ENCODE data around the gene IGFL2.
"Not testable (repeated sequence)": the region's sequence is repeated elsewhere in the genome, so short reads cannot be mapped to it uniquely, and the experiment has no call there.

The IGFL2 gene

GRCh38 chr19:46147791-46148288, at the start of gene IGFL2:
IGFL2 (plus strand) TSS chr19:46148238; CDS start chr19:46148279, 41 bp downstream.
- Histone ChIP-seq H3K27me3 (replicated peaks; ENCODE audit: insufficient read depth, low read length) (peaks cover 51% of the 10 kb centered on the region), H2AFZ (ENCODE audit: low read length) (no peak within 1 kb of the TSS), H3K79me2 (ENCODE audit: low read length) (no peaks in the 10 kb centered on the region), H3K4me1 (ENCODE audit: low read length) (no peaks in the 10 kb centered on the region), H3K9ac (ENCODE audit: low read length) (no peak within 1 kb of the TSS), H3K9me3 (replicated peaks; ENCODE audit: insufficient read depth, low read length) (no peaks in the 10 kb centered on the region), H3K27ac (ENCODE audit: low read length) (no peak within 1 kb of the TSS), H3K9me2 (replicated peaks; ENCODE audit: insufficient read depth, low read length) (no peaks in the 10 kb centered on the region), H3K4me3 (ENCODE audit: low read length) (no peak within 1 kb of the TSS), H3K36me3 (replicated peaks; ENCODE audit: insufficient read depth, low read length) (no peaks in the 10 kb centered on the region), H4K20me1 (ENCODE audit: insufficient read depth, low read length) (no peaks in the 10 kb centered on the region), H3K4me2 (ENCODE audit: low read depth, low read length) (no peak within 1 kb of the TSS), H3F3A (ENCODE audit: insufficient read depth, low read length) (no peaks in the 10 kb centered on the region)
- no peak for DNase-seq
- TF ChIP-seq CTCF (IDR thresholded peaks at IDR 0.05; ENCODE audit: low read length) (no peak), EZH2phosphoT487 (IDR thresholded peaks at IDR 0.05; ENCODE audit: low read length) (no peak), EZH2 (optimal IDR thresholded peaks at IDR 0.05; ENCODE audit: low read depth, low read length) (no peak)

- H3K4me2 ChIP-seq (ENCODE audit: low read depth, low read length), result no peak overlapping the region
- DNase-seq, result no peak
- H3K9me3 ChIP-seq (replicated peaks; ENCODE audit: insufficient read depth, low read length), result no peaks in the 10 kb centered on the region
- no peak overlapping the region for H3K9ac ChIP-seq (ENCODE audit: low read length)
- no peaks in the 10 kb centered on the region for H3K4me1 ChIP-seq (ENCODE audit: low read length)
- H3K27ac ChIP-seq (ENCODE audit: low read length), result no peak overlapping the region
- H3F3A ChIP-seq (ENCODE audit: insufficient read depth, low read length), result no peaks in the 10 kb centered on the region
- H3K36me3 ChIP-seq (replicated peaks; ENCODE audit: insufficient read depth, low read length), result no peaks in the 10 kb centered on the region
- no peaks in the 10 kb centered on the region for H3K79me2 ChIP-seq (ENCODE audit: low read length)
- H3K4me3 ChIP-seq (ENCODE audit: low read length), result no peak overlapping the region
- H2AFZ ChIP-seq (ENCODE audit: low read length), result no peak overlapping the region
- H3K27me3 ChIP-seq (replicated peaks; ENCODE audit: insufficient read depth, low read length), result peaks cover 45% of the 10 kb centered on the region
- no peaks in the 10 kb centered on the region for H3K9me2 ChIP-seq (replicated peaks; ENCODE audit: insufficient read depth, low read length)
- no peak for TF ChIP-seq EZH2phosphoT487 (IDR thresholded peaks at IDR 0.05; ENCODE audit: low read length)
- TF ChIP-seq EZH2 (optimal IDR thresholded peaks at IDR 0.05; ENCODE audit: low read depth, low read length), result no peak
- no peak for TF ChIP-seq CTCF (IDR thresholded peaks at IDR 0.05; ENCODE audit: low read length)
- H4K20me1 ChIP-seq (ENCODE audit: insufficient read depth, low read length), result no peaks in the 10 kb centered on the region
These were observed 47.7 kb upstream of the IGFL2 start for GRCh38 chr19:46100344-46100743.

- no peaks in the 10 kb centered on the region for H3K36me3 ChIP-seq (replicated peaks; ENCODE audit: insufficient read depth, low read length)
- H3K4me1 ChIP-seq (ENCODE audit: low read length), result no peaks in the 10 kb centered on the region
- TF ChIP-seq CTCF (IDR thresholded peaks at IDR 0.05; ENCODE audit: low read length) (no peak), EZH2phosphoT487 (IDR thresholded peaks at IDR 0.05; ENCODE audit: low read length) (no peak), EZH2 (optimal IDR thresholded peaks at IDR 0.05; ENCODE audit: low read depth, low read length) (no peak)
These were observed 46.7 kb upstream of the IGFL2 start for GRCh38 chr19:46101293-46101692.

GRCh38 chr19:46102333-46102732, 45.7 kb upstream of the IGFL2 start:
- not testable (repeated sequence) for H3K9me3 ChIP-seq (replicated peaks; ENCODE audit: insufficient read depth, low read length)

More at GRCh38 chr19:46101293-46101692, 46.7 kb upstream of the IGFL2 start:
- Histone ChIP-seq H3F3A (ENCODE audit: insufficient read depth, low read length) (no peaks in the 10 kb centered on the region), H3K9ac (ENCODE audit: low read length) (no peak overlapping the region), H3K27me3 (replicated peaks; ENCODE audit: insufficient read depth, low read length) (peaks cover 44% of the 10 kb centered on the region), H4K20me1 (ENCODE audit: insufficient read depth, low read length) (no peaks in the 10 kb centered on the region), H3K9me3 (replicated peaks; ENCODE audit: insufficient read depth, low read length) (no peaks in the 10 kb centered on the region), H3K9me2 (replicated peaks; ENCODE audit: insufficient read depth, low read length) (no peaks in the 10 kb centered on the region), H3K4me2 (ENCODE audit: low read depth, low read length) (no peak overlapping the region), H2AFZ (ENCODE audit: low read length) (no peak overlapping the region), H3K79me2 (ENCODE audit: low read length) (no peaks in the 10 kb centered on the region), H3K27ac (ENCODE audit: low read length) (no peak overlapping the region), H3K4me3 (ENCODE audit: low read length) (no peak overlapping the region)
- no peak for DNase-seq

More at GRCh38 chr19:46102333-46102732, 45.7 kb upstream of the IGFL2 start:
- not testable (repeated sequence) for H3F3A ChIP-seq (ENCODE audit: insufficient read depth, low read length); H3K4me2 ChIP-seq (ENCODE audit: low read depth, low read length); DNase-seq; H3K27ac ChIP-seq (ENCODE audit: low read length); H3K79me2 ChIP-seq (ENCODE audit: low read length); H3K4me3 ChIP-seq (ENCODE audit: low read length); H3K9me2 ChIP-seq (replicated peaks; ENCODE audit: insufficient read depth, low read length); H4K20me1 ChIP-seq (ENCODE audit: insufficient read depth, low read length); H3K4me1 ChIP-seq (ENCODE audit: low read length); H2AFZ ChIP-seq (ENCODE audit: low read length); H3K36me3 ChIP-seq (replicated peaks; ENCODE audit: insufficient read depth, low read length); H3K9ac ChIP-seq (ENCODE audit: low read length)
- H3K27me3 ChIP-seq (replicated peaks; ENCODE audit: insufficient read depth, low read length), result peaks cover 37% of the 10 kb centered on the region

Data from MM.1S (cell line).